AG09319 (cell line): Measurements from ENCODE around the gene INCENP.
"Not testable (repeated sequence)": the region's sequence is repeated elsewhere in the genome, so short reads cannot be mapped to it uniquely, and the experiment has no call there.

Source experiments
- DNase-seq: peaks from one replicate; pipeline ENCODE4 v3.0.0-alpha.2; 2010; ENCODE audit warnings: low read depth; ENCODE audit errors: extremely low read depth
- CTCF ChIP-seq: IDR thresholded peaks from 2 replicates; pipeline ENCODE4 v1.5.1; 2011; ENCODE audit warnings: low read depth, mild to moderate bottlenecking, inconsistent platforms, low read length, moderate library complexity

Gene INCENP

GRCh38 chr11:62195945-62196344, 72.1 kb downstream of the INCENP start:
- no peak for DNase-seq
- TF ChIP-seq CTCF = no peak

GRCh38 chr11:62197400-62197799, 73.6 kb downstream of the INCENP start:
- DNase-seq = not testable (repeated sequence)

GRCh38 chr11:62201376-62201775, 77.6 kb downstream of the INCENP start:
- no peak for DNase-seq
- no peak for TF ChIP-seq CTCF
